Measurements from ENCODE around the gene E2F4.

The E2F4 gene

DNA sequence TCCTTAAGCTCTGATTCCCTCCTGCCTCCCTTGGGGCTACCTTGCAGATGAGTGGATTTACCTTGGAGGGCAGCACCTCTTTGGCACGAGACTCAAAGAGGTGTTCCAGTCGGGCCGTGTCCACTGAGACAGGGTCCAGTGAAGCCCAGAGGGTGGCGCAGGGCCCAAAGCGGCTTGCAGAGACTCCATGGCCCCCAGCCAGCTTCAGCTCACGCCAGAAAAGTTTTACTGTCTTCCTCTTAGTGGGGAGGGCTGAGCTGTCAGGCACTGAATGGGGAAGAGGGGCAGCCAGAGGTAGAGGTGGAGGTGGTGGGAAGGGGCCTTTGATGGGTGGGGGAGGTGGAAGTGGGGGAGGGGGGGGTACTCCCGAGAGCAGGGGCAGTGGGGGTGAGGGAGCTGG, 41.6 kb downstream of the E2F4 start:
- TF ChIP-seq ISL1 (CRISPR knock-in tag; IDR thresholded peaks at IDR 0.05): no peak
- TF ChIP-seq, protein P1, sequence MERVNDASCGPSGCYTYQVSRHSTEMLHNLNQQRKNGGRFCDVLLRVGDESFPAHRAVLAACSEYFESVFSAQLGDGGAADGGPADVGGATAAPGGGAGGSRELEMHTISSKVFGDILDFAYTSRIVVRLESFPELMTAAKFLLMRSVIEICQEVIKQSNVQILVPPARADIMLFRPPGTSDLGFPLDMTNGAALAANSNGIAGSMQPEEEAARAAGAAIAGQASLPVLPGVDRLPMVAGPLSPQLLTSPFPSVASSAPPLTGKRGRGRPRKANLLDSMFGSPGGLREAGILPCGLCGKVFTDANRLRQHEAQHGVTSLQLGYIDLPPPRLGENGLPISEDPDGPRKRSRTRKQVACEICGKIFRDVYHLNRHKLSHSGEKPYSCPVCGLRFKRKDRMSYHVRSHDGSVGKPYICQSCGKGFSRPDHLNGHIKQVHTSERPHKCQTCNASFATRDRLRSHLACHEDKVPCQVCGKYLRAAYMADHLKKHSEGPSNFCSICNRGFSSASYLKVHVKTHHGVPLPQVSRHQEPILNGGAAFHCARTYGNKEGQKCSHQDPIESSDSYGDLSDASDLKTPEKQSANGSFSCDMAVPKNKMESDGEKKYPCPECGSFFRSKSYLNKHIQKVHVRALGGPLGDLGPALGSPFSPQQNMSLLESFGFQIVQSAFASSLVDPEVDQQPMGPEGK (CRISPR knock-in tag; IDR thresholded peaks at IDR 0.05; ENCODE audit: borderline replicate concordance): no peak
- TF ChIP-seq, protein P2, sequence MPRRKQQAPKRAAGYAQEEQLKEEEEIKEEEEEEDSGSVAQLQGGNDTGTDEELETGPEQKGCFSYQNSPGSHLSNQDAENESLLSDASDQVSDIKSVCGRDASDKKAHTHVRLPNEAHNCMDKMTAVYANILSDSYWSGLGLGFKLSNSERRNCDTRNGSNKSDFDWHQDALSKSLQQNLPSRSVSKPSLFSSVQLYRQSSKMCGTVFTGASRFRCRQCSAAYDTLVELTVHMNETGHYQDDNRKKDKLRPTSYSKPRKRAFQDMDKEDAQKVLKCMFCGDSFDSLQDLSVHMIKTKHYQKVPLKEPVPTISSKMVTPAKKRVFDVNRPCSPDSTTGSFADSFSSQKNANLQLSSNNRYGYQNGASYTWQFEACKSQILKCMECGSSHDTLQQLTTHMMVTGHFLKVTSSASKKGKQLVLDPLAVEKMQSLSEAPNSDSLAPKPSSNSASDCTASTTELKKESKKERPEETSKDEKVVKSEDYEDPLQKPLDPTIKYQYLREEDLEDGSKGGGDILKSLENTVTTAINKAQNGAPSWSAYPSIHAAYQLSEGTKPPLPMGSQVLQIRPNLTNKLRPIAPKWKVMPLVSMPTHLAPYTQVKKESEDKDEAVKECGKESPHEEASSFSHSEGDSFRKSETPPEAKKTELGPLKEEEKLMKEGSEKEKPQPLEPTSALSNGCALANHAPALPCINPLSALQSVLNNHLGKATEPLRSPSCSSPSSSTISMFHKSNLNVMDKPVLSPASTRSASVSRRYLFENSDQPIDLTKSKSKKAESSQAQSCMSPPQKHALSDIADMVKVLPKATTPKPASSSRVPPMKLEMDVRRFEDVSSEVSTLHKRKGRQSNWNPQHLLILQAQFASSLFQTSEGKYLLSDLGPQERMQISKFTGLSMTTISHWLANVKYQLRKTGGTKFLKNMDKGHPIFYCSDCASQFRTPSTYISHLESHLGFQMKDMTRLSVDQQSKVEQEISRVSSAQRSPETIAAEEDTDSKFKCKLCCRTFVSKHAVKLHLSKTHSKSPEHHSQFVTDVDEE (CRISPR knock-in tag; IDR thresholded peaks at IDR 0.05): no peak
- no peak for TF ChIP-seq TCF4 (CRISPR knock-in tag; IDR thresholded peaks at IDR 0.05; ENCODE audit: borderline replicate concordance)
- TF ChIP-seq ESRRG (CRISPR knock-in tag; IDR thresholded peaks at IDR 0.05): no peak
- TF ChIP-seq ZFP30 (CRISPR knock-in tag; IDR thresholded peaks at IDR 0.05): no peak
- TF ChIP-seq ZNF565 (CRISPR knock-in tag; conservative IDR thresholded peaks at IDR 0.05; ENCODE audit: low read depth): no peak
- TF ChIP-seq PPARA (CRISPR knock-in tag; IDR thresholded peaks at IDR 0.05; ENCODE audit: borderline replicate concordance): no peak
- no peak for TF ChIP-seq CSDC2 (CRISPR knock-in tag; IDR thresholded peaks at IDR 0.05)
- TF ChIP-seq, protein P3, sequence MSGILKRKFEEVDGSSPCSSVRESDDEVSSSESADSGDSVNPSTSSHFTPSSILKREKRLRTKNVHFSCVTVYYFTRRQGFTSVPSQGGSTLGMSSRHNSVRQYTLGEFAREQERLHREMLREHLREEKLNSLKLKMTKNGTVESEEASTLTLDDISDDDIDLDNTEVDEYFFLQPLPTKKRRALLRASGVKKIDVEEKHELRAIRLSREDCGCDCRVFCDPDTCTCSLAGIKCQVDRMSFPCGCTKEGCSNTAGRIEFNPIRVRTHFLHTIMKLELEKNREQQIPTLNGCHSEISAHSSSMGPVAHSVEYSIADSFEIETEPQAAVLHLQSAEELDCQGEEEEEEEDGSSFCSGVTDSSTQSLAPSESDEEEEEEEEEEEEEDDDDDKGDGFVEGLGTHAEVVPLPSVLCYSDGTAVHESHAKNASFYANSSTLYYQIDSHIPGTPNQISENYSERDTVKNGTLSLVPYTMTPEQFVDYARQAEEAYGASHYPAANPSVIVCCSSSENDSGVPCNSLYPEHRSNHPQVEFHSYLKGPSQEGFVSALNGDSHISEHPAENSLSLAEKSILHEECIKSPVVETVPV (CRISPR knock-in tag; IDR thresholded peaks at IDR 0.05): no peak
- TF ChIP-seq, protein P4, sequence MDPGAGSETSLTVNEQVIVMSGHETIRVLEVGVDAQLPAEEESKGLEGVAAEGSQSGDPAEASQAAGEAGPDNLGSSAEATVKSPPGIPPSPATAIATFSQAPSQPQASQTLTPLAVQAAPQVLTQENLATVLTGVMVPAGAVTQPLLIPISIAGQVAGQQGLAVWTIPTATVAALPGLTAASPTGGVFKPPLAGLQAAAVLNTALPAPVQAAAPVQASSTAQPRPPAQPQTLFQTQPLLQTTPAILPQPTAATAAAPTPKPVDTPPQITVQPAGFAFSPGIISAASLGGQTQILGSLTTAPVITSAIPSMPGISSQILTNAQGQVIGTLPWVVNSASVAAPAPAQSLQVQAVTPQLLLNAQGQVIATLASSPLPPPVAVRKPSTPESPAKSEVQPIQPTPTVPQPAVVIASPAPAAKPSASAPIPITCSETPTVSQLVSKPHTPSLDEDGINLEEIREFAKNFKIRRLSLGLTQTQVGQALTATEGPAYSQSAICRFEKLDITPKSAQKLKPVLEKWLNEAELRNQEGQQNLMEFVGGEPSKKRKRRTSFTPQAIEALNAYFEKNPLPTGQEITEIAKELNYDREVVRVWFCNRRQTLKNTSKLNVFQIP (CRISPR knock-in tag; IDR thresholded peaks at IDR 0.05; ENCODE audit: borderline replicate concordance, low read depth): no peak
- TF ChIP-seq ZFP3 (CRISPR knock-in tag; IDR thresholded peaks at IDR 0.05): no peak
- TF ChIP-seq SNAI2 (CRISPR knock-in tag; IDR thresholded peaks at IDR 0.05): no peak
- no peak for TF ChIP-seq OSR1 (CRISPR knock-in tag; IDR thresholded peaks at IDR 0.05)
- no peak for TF ChIP-seq BACH2 (CRISPR knock-in tag; IDR thresholded peaks at IDR 0.05; ENCODE audit: borderline replicate concordance)
- no peak for TF ChIP-seq ARNTL (CRISPR knock-in tag; IDR thresholded peaks at IDR 0.05; ENCODE audit: borderline replicate concordance, low read depth)

DNA sequence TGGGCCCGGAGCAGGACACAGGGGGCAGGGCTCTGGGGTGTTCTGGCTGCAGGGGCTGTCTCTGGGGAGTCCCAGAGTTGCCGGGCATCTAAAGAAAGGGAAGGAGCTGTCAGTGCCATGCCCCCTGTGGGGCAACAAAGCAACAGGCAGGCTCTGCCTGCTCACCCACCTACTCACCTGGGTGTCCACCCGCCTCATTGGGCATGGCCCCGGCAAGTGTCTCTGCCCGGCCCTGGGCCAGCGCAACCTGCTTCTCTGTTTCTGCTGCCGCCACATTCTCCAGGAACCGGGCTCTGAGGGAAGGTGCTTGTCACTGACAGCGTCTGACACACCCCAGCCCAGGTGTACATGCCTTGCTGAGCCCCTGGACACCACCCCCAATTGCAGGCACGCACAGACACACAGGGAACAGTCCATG, 42.2 kb downstream of the E2F4 start:
- no peak for TF ChIP-seq CSDC2 (CRISPR knock-in tag; IDR thresholded peaks at IDR 0.05)
- TF ChIP-seq, protein P5, sequence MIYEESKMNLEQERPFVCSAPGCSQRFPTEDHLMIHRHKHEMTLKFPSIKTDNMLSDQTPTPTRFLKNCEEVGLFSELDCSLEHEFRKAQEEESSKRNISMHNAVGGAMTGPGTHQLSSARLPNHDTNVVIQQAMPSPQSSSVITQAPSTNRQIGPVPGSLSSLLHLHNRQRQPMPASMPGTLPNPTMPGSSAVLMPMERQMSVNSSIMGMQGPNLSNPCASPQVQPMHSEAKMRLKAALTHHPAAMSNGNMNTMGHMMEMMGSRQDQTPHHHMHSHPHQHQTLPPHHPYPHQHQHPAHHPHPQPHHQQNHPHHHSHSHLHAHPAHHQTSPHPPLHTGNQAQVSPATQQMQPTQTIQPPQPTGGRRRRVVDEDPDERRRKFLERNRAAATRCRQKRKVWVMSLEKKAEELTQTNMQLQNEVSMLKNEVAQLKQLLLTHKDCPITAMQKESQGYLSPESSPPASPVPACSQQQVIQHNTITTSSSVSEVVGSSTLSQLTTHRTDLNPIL (CRISPR knock-in tag; IDR thresholded peaks at IDR 0.05; ENCODE audit: low read depth): no peak
- TF ChIP-seq ESRRG (CRISPR knock-in tag; IDR thresholded peaks at IDR 0.05): no peak
- no peak for TF ChIP-seq ISL1 (CRISPR knock-in tag; IDR thresholded peaks at IDR 0.05)
- TF ChIP-seq ZNF8 (CRISPR knock-in tag; IDR thresholded peaks at IDR 0.05): no peak
- no peak for ATAC-seq

More for the DNA sequence above, 41.6 kb downstream of the E2F4 start:
- no peak for ATAC-seq

DNA sequence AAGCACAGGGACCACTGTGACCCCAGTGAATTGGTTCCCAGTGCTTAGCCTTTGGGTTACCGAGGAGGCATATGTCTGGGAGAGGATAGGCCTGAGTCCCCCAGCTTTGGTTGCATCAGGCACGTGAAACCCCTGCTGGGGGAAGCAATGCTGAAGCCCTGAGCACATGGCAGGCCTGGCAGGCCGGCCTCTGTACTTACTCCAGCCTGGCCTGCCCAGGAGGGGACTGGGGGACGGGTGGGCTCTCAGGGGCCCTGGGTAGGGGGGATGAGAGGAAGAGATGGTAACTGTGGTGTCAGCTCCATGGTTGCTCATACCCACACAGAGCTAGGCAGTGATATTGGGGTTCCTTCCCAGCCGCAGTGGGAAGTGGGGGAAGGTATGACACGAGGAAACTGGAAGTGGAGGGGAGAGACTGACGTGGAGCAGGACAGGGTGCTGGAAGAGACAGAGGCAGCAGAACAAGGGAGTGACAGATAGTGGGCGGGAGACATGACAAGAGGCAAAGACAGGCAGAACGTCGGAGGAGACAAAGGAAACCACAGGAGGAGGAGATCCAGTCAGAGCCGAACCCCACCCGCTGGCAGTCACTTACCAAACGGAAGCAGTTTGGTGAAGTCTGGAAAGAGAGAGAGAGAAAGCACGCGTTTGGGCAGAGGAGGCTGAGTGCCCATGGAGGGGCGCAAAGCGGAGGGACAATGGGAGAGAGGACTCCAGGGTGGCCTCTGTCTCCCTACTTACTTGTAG, 44.0 kb downstream of the E2F4 start:
- ATAC-seq: no peak
- TF ChIP-seq, protein P2 (CRISPR knock-in tag; IDR thresholded peaks at IDR 0.05): no peak
- TF ChIP-seq BACH2 (CRISPR knock-in tag; IDR thresholded peaks at IDR 0.05; ENCODE audit: borderline replicate concordance) (no peak), RARB (CRISPR knock-in tag; IDR thresholded peaks at IDR 0.05) (no peak), ESRRG (CRISPR knock-in tag; IDR thresholded peaks at IDR 0.05) (no peak), OSR1 (CRISPR knock-in tag; IDR thresholded peaks at IDR 0.05) (no peak), ZFP3 (CRISPR knock-in tag; IDR thresholded peaks at IDR 0.05) (no peak), ZC3H10 (CRISPR knock-in tag; IDR thresholded peaks at IDR 0.05) (no peak), ZFP30 (CRISPR knock-in tag; IDR thresholded peaks at IDR 0.05) (no peak), ZNF565 (CRISPR knock-in tag; conservative IDR thresholded peaks at IDR 0.05; ENCODE audit: low read depth) (no peak)
- TF ChIP-seq, protein P1 (CRISPR knock-in tag; IDR thresholded peaks at IDR 0.05; ENCODE audit: borderline replicate concordance): no peak
- TF ChIP-seq, protein P4 (CRISPR knock-in tag; IDR thresholded peaks at IDR 0.05; ENCODE audit: borderline replicate concordance, low read depth): no peak

Data from SK-N-SH treated with all-trans-retinoic acid at 6 μM for 48 hours (cell line).